ENCODE results near the gene SERPINB10.

DNA sequence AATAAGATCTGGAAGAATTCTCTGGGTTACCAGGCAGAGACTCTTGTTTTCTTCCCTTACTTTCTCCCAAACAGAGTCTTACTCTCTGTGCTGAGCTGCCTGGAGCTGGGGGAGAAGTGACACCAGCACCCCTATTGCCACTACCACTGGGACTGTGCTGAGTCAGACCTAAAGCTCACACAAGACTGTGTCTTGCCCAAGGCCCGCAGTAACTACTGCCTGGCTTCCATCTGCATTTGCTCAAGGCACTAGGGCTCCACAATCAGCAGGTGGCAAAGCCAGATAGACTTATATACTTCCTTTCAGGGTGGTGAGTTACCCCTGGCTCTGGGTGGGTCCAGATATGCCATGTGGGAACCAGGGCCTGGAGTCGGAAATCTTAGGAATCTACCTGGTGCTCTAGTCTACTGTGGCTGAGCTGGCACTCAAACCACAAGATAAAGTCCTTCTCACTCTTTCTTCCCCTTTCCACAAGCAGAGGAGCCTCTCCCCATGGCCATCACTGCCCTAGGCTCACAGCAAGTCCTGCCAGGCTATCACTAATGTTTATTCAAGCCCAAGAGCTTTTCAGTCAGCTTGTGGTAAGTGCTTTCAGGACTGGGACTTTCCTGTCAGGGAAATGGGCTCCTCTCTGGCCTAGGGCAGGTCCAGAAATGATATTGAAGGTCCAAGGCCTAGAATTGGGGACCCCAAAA, 47.8 kb upstream of the SERPINB10 start:
- TF ChIP-seq, protein P1, sequence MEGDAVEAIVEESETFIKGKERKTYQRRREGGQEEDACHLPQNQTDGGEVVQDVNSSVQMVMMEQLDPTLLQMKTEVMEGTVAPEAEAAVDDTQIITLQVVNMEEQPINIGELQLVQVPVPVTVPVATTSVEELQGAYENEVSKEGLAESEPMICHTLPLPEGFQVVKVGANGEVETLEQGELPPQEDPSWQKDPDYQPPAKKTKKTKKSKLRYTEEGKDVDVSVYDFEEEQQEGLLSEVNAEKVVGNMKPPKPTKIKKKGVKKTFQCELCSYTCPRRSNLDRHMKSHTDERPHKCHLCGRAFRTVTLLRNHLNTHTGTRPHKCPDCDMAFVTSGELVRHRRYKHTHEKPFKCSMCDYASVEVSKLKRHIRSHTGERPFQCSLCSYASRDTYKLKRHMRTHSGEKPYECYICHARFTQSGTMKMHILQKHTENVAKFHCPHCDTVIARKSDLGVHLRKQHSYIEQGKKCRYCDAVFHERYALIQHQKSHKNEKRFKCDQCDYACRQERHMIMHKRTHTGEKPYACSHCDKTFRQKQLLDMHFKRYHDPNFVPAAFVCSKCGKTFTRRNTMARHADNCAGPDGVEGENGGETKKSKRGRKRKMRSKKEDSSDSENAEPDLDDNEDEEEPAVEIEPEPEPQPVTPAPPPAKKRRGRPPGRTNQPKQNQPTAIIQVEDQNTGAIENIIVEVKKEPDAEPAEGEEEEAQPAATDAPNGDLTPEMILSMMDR (IDR thresholded peaks at IDR 0.05): no peak
- TF ChIP-seq POLR2A (IDR thresholded peaks at IDR 0.05): no peak

Measured in adrenal gland (tissue), 5 donors.